MM.1S (cell line): Measurements from ENCODE around the gene GPR161.
A peak's percentile ranks its signal among the peaks of the same experiment; 100 is the strongest.
"Not testable (repeated sequence)": the region's sequence is repeated elsewhere in the genome, so short reads cannot be mapped to it uniquely, and the experiment has no call there.

Source experiments
- DNase-seq: peaks from one replicate; pipeline ENCODE4 v3.0.0-alpha.2; 2015
- H2AFZ ChIP-seq: fragments of 300-600 bp; sonication (generic); 2 replicates; pipeline ENCODE4 v1.6.0; 2016; ENCODE audit warnings: antibody characterized with exemption, low read length
- H3F3A ChIP-seq: fragments of 300-600 bp; sonication (generic); 2 replicates; pipeline ENCODE4 v1.6.1; 2016; ENCODE audit warnings: mild to moderate bottlenecking, antibody characterized with exemption, low read length, moderate library complexity, mixed read lengths; ENCODE audit not compliant: insufficient read depth
- H3K27ac ChIP-seq: fragments of 300-600 bp; sonication (generic); 2 replicates; pipeline ENCODE4 v1.5.1; 2016; ENCODE audit warnings: mild to moderate bottlenecking, low read length
- H3K27me3 ChIP-seq: fragments of 300-600 bp; sonication (generic); replicated peaks from 2 replicates; pipeline ENCODE4 v1.6.0; 2016; ENCODE audit warnings: low read length; ENCODE audit not compliant: insufficient read depth
- H3K36me3 ChIP-seq: fragments of 300-600 bp; sonication (generic); replicated peaks from 2 replicates; pipeline ENCODE4 v1.6.1; 2016; ENCODE audit warnings: mild to moderate bottlenecking, low read length, mixed read lengths; ENCODE audit not compliant: insufficient read depth
- H3K4me1 ChIP-seq: fragments of 300-600 bp; sonication (generic); 2 replicates; pipeline ENCODE4 v1.6.1; 2016; ENCODE audit warnings: low read length, mixed read lengths
- H3K4me2 ChIP-seq: fragments of 300-600 bp; sonication (generic); 2 replicates; pipeline ENCODE4 v1.6.0; 2016; ENCODE audit warnings: low read depth, low read length
- H3K4me3 ChIP-seq: fragments of 300-600 bp; sonication (generic); 2 replicates; pipeline ENCODE4 v1.5.1; 2016; ENCODE audit warnings: low read length, mixed read lengths
- H3K79me2 ChIP-seq: fragments of 300-600 bp; sonication (generic); 2 replicates; pipeline ENCODE4 v1.6.1; 2016; ENCODE audit warnings: mixed run types, low read length, mixed read lengths
- H3K9ac ChIP-seq: fragments of 300-600 bp; sonication (generic); 2 replicates; pipeline ENCODE4 v1.6.1; 2016; ENCODE audit warnings: low read length, mixed read lengths
- H3K9me2 ChIP-seq: fragments of 300-600 bp; sonication (generic); replicated peaks from 2 replicates; pipeline ENCODE4 v1.6.1; 2016; ENCODE audit warnings: mild to moderate bottlenecking, low read length, mixed read lengths; ENCODE audit not compliant: insufficient read depth
- H3K9me3 ChIP-seq: fragments of 300-600 bp; sonication (generic); replicated peaks from 2 replicates; pipeline ENCODE4 v1.6.1; 2016; ENCODE audit warnings: mild to moderate bottlenecking, low read length, mixed read lengths; ENCODE audit not compliant: insufficient read depth
- H4K20me1 ChIP-seq: fragments of 300-600 bp; sonication (generic); 2 replicates; pipeline ENCODE4 v1.6.1; 2016; ENCODE audit warnings: mild to moderate bottlenecking, low read length, moderate library complexity, mixed read lengths; ENCODE audit not compliant: insufficient read depth
- EZH2 ChIP-seq: fragments of 300-600 bp; sonication (generic); optimal IDR thresholded peaks from 2 replicates; pipeline ENCODE3; 2017; ENCODE audit warnings: low read depth, mild to moderate bottlenecking, antibody characterized with exemption, low read length, mixed read lengths
- EZH2phosphoT487 ChIP-seq: fragments of 300-600 bp; sonication (generic); IDR thresholded peaks from 2 replicates; pipeline ENCODE4 v1.6.1; 2018; ENCODE audit warnings: antibody characterized with exemption, low read length
- TF ChIP-seq, protein P1 (sequence below): fragments of 300-600 bp; sonication (generic); IDR thresholded peaks from 2 replicates; pipeline ENCODE4 v1.5.1; 2016; ENCODE audit warnings: antibody characterized with exemption, low read length, mixed read lengths

GPR161 gene

GRCh38 chr1:168057921-168058320 lies 78.8 kb downstream of the GPR161 start:
- Histone ChIP-seq H3K79me2 (no peaks in the 10 kb centered on the region), H4K20me1 (no peaks in the 10 kb centered on the region), H3K9me2 (no peaks in the 10 kb centered on the region), H3F3A (no peaks in the 10 kb centered on the region), H3K4me2 (no peak overlapping the region), H3K9ac (no peak overlapping the region), H3K36me3 (no peaks in the 10 kb centered on the region), H3K27me3 (no peaks in the 10 kb centered on the region), H3K4me3 (no peak overlapping the region), H2AFZ (no peak overlapping the region), H3K27ac (no peak overlapping the region), H3K4me1 (peaks cover 6% of the 10 kb centered on the region), H3K9me3 (no peaks in the 10 kb centered on the region)
- TF ChIP-seq EZH2phosphoT487, result no peak
- no peak for TF ChIP-seq EZH2
- TF ChIP-seq, protein P1, sequence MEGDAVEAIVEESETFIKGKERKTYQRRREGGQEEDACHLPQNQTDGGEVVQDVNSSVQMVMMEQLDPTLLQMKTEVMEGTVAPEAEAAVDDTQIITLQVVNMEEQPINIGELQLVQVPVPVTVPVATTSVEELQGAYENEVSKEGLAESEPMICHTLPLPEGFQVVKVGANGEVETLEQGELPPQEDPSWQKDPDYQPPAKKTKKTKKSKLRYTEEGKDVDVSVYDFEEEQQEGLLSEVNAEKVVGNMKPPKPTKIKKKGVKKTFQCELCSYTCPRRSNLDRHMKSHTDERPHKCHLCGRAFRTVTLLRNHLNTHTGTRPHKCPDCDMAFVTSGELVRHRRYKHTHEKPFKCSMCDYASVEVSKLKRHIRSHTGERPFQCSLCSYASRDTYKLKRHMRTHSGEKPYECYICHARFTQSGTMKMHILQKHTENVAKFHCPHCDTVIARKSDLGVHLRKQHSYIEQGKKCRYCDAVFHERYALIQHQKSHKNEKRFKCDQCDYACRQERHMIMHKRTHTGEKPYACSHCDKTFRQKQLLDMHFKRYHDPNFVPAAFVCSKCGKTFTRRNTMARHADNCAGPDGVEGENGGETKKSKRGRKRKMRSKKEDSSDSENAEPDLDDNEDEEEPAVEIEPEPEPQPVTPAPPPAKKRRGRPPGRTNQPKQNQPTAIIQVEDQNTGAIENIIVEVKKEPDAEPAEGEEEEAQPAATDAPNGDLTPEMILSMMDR, result no peak
- DNase-seq, result no peak

DNA sequence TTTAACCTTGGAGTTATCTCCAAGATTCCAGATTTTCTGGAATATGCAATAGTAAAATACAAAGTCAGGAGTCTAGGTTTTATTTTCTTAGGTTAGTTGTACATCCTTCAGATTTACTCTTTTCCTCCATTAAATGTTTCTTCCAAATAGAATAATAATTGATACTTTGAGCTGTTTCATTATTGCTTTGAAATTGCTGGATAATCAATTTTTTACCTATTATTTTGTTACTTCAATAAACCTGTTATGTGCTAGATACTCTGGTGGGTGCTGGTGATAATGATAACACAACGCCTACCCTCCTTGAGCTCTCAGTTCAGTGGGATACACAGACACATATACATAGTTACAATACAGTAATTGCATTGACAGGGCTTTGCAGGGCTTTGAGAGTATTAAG lies 79.4 kb downstream of the GPR161 start:
- H3K9me3 ChIP-seq, result no peaks in the 10 kb centered on the region
- H2AFZ ChIP-seq, result no peak overlapping the region
- no peaks in the 10 kb centered on the region for H3K9me2 ChIP-seq
- no peaks in the 10 kb centered on the region for H3K36me3 ChIP-seq
- no peaks in the 10 kb centered on the region for H3F3A ChIP-seq
- peaks cover 6% of the 10 kb centered on the region for H3K4me1 ChIP-seq
- TF ChIP-seq, protein P1, result no peak
- no peak for TF ChIP-seq EZH2phosphoT487
- no peak for TF ChIP-seq EZH2
- H3K27me3 ChIP-seq, result no peaks in the 10 kb centered on the region
- H3K4me3 ChIP-seq, result no peak overlapping the region
- no peaks in the 10 kb centered on the region for H4K20me1 ChIP-seq
- DNase-seq, result no peak
- no peaks in the 10 kb centered on the region for H3K79me2 ChIP-seq
- no peak overlapping the region for H3K27ac ChIP-seq
- no peak overlapping the region for H3K9ac ChIP-seq
- no peak overlapping the region for H3K4me2 ChIP-seq

- not testable (repeated sequence) for DNase-seq, H3K4me3 ChIP-seq, H3K9me2 ChIP-seq, H3K4me2 ChIP-seq, H3K27ac ChIP-seq, H3K27me3 ChIP-seq, H3K9ac ChIP-seq, H3K36me3 ChIP-seq, H4K20me1 ChIP-seq, H3F3A ChIP-seq, H3K79me2 ChIP-seq, H3K9me3 ChIP-seq, H2AFZ ChIP-seq, H3K4me1 ChIP-seq
Observed at GRCh38 chr1:168056152-168056551, 80.6 kb downstream of the GPR161 start.

DNA sequence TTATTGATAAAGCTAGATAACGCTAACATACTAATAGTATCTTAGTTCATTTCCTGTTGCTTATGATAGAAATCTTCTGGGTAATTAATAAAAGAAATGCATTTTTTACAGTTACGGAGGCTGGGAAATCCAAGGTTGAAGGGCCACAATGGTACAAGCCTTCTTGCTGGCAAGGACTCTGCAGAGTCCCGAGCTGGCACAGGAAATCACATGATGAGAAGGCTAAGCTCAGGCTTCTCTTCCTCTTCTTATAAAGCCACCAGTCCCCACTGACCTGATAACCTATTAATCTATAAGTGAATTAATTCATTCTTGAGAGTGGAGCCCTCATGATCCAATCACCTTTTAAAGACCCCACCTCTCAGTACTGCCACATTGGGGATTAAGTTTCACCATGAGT lies 82.6 kb downstream of the GPR161 start:
- H3K4me2 ChIP-seq, result no peak overlapping the region
- no peaks in the 10 kb centered on the region for H3K9me2 ChIP-seq
- peaks cover 6% of the 10 kb centered on the region for H3K4me1 ChIP-seq
- no peaks in the 10 kb centered on the region for H3K9me3 ChIP-seq
- no peak overlapping the region for H2AFZ ChIP-seq
- DNase-seq, result peak; percentile 25
- no peak overlapping the region for H3K27ac ChIP-seq
- no peaks in the 10 kb centered on the region for H3K36me3 ChIP-seq
- H3K27me3 ChIP-seq, result no peaks in the 10 kb centered on the region
- H3F3A ChIP-seq, result no peaks in the 10 kb centered on the region
- H3K79me2 ChIP-seq, result no peaks in the 10 kb centered on the region
- TF ChIP-seq EZH2 (no peak), EZH2phosphoT487 (no peak)
- TF ChIP-seq, protein P1, result no peak
- H3K9ac ChIP-seq, result no peak overlapping the region
- no peak overlapping the region for H3K4me3 ChIP-seq
- H4K20me1 ChIP-seq, result no peaks in the 10 kb centered on the region
